G401 (cell line): Measurements from ENCODE around the gene CEMP1. TPM values are rescaled to one million over a fixed set of nuclear protein-coding genes. Genes with fewer than 3 reads are reported as not detected.
"Not testable (repeated sequence)": the region's sequence is repeated elsewhere in the genome, so short reads cannot be mapped to it uniquely, and the experiment has no call there.

Experiments used
- DNase-seq: peaks from one replicate; pipeline ENCODE4 v3.0.0-alpha.2; 2015; ENCODE audit warnings: low spot score
- in situ Hi-C: cut with HindIII; loops from 2 replicates; pipeline ENCODE4 v1.10.0; 2016; ENCODE audit warnings: low sequenced_read_pairs, mixed read lengths
- total RNA-seq: library from RNA; depleted of rRNA; stranded (reverse); fragments of >200 nt; shearing (Covaris generic); gene quantifications from 2 replicates; pipeline ENCODE4 v1.2.3, GENCODE V29; 2014; rRNA removed

Gene CEMP1
- 1.4 TPM in 1 of 2 replicates, not detected in the other for total RNA-seq

GRCh38 chr16:2531371-2531695 is at the start of gene CEMP1:
TSS of gene CEMP1 (minus strand) at chr16:2531408. CDS start at chr16:2531073, 335 bp downstream.
- in situ Hi-C loops, result no loop called here
- DNase-seq, result no peak

GRCh38 chr16:2580818-2581217 is 49.6 kb upstream of the CEMP1 start:
- DNase-seq, in situ Hi-C loops: not testable (repeated sequence)

DNA sequence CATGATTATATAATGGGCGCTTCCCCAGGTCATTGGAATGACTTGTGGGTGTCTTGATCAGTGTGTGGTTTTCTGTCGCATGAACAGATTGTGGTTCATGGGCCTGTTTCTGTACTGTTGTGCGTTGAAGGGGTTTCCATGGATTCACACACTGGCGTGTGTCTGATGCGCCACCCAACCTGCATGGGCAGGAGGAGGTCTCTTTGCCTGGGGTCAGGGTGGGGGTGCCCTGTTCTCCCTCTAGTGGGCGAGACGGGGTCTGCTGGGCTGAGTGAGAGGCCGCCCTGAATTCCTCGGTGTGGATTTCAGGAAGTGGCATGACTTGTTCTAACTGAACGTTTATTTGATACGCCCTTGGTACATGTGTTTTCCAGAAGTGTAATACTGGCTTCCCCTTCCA is 48.9 kb upstream of the CEMP1 start:
- in situ Hi-C loops, DNase-seq: not testable (repeated sequence)

- DNase-seq, in situ Hi-C loops: not testable (repeated sequence)
Observed at GRCh38 chr16:2578905-2579304, 47.7 kb upstream of the CEMP1 start.

GRCh38 chr16:2577044-2577443 is 45.8 kb upstream of the CEMP1 start:
- DNase-seq, in situ Hi-C loops: not testable (repeated sequence)

DNA sequence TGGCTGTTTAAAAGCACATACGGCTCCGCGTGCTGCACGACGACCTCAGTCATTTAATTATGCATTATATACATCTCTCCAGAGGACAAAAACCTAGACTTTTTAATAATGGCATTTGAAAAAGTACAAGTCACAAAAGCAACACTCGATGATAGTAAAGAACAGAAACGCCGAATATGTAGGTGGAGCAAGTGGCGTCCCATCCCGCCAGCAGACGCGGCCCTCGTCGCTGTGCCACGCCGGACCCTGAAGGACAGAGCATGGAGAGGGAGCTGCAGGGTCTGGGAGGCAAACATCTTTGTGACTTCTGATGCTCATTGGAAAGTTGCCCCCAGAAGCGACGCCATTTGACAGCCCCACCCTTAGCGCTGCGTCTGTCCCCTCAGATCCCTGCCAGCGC is 44.6 kb upstream of the CEMP1 start:
- in situ Hi-C loops, DNase-seq: not testable (repeated sequence)

GRCh38 chr16:2572704-2573103 is 41.5 kb upstream of the CEMP1 start:
- DNase-seq, in situ Hi-C loops: not testable (repeated sequence)

DNA sequence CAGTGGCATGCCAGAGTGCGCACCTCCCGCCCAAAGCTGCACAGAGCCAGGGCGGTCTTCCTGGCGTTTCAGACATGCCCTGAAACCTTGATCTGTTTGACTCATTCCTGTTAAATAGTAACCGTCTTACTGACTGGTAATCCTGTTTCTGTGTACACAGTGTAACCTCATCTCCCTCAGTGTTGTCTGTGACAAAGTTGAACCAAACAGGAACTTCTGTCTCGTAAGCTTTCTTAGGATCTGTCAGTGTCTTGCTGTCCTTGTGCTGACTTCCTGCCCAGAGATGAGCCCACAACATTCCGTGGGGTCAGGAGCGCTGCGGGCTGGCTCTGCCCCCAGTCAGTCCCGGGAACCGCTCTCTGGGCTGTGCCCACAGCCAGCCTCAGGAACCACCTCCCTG is 37.4 kb upstream of the CEMP1 start:
- DNase-seq, in situ Hi-C loops: not testable (repeated sequence)

DNA sequence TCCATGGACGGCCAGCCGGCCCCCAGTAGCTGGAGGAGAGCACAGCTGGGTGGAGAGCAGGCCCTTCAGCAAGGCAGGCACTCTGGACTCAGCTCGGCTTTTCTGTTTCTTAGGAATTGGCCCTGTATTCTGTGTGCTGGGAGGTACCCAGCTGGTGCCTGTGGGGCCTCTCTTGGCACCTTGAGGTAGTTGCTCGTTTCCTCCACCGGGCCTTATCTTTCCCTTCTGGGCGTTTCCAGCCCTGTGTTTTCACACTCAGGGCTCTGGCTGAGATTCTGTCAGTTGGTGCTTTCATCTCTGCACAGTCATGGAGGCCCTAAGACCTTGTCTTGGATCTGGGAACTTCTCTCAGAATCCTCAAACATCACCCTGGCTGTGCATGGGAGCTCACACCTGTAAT is 36.3 kb upstream of the CEMP1 start:
- in situ Hi-C loops, DNase-seq: not testable (repeated sequence)

DNA sequence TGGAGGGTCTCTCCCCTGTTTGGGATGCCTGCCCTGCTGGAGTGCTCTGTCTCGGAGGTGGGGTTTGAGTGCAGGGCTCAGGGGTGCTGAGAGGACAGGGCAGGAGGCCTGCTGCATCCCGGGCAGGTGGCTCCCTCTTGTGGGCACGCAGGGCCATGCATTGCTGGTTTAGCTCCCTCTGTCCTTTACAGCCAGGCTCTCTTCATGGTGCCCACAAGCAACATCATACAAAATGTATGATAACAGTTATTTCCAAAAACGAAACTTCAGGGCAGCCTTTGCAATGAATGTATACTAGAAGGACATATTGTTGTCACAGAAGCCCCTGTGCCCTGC is 29.6 kb upstream of the CEMP1 start:
- DNase-seq, in situ Hi-C loops: not testable (repeated sequence)

GRCh38 chr16:2560131-2560797 is 29.1 kb upstream of the CEMP1 start:
- DNase-seq, in situ Hi-C loops: not testable (repeated sequence)

DNA sequence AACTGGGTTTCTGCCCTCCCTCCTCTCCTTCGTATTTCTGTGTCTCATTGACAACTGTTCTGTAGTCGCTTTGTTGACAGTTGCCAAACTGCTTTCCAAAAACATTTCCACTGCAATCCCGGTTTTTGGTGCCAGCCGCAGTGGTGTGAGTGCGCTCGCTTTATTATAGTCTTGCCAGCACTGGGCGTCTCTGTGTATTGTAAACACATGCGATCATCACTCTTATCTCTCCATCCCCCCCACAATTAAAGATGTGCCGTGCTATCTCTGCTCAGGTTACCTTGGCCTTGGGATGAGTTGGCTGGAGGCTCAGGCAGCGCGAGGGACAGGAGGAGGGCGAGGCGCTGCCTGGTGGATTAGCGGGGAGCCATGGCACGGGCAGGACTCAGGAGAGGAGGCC is 25.9 kb upstream of the CEMP1 start:
- DNase-seq, in situ Hi-C loops: not testable (repeated sequence)

GRCh38 chr16:2554709-2555425 is 23.7 kb upstream of the CEMP1 start:
- in situ Hi-C loops, DNase-seq: not testable (repeated sequence)

GRCh38 chr16:2551420-2551889 is 20.2 kb upstream of the CEMP1 start:
- DNase-seq, in situ Hi-C loops: not testable (repeated sequence)

DNA sequence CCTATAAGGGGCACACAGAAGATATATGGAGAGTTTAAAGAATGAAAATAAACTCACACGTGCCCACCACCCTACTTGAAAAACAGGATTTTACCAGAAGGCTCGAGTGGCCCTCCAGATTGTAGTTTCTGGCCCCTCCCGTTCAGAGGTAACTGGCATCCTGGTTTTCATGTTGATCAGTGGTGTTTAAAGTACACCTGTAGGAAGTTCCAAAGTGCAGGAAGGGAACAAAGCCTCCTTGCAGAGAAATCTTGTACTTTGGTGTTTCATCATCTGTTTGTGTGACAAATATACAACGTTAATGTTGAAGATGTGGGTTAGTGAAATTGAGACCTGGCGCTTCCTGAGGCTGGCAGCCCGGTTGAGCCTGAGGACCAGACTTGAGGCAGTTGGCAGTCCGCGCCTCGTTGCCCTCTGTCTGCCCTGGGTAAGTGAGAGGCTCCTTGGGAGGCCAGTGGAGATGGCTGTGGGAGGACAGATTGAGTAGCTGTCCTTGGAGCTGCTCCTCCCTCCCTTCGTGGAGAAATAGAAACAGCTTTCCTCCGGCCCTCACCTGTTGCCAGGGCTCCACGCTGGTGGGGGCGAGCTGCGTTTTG is 19.2 kb upstream of the CEMP1 start:
- in situ Hi-C loops, DNase-seq: not testable (repeated sequence)

- DNase-seq, in situ Hi-C loops: not testable (repeated sequence)
Observed at GRCh38 chr16:2543771-2544170, 12.6 kb upstream of the CEMP1 start.

GRCh38 chr16:2541409-2541808 is 10.2 kb upstream of the CEMP1 start:
- DNase-seq, in situ Hi-C loops: not testable (repeated sequence)

DNA sequence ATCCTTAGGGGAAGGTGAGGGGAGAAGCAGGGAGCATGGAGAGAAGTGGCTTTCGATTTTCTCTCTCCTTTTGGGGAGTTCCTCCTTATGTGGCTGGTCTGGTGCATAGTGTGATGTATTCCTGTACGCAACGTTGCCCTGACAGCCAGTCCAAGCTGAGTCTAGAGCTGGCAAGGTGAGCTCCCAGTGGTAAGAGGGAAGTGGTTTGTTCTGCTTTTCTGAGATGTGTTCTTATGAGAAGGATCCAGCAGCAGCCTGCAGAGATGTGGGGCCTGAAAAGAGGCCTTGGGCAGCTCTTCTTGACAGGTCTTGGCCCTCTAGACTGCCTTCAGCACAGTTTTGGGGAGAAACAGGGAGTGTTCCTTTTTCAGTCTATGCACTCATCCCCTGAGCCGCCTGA is 9.7 kb upstream of the CEMP1 start:
- in situ Hi-C loops, DNase-seq: not testable (repeated sequence)

DNA sequence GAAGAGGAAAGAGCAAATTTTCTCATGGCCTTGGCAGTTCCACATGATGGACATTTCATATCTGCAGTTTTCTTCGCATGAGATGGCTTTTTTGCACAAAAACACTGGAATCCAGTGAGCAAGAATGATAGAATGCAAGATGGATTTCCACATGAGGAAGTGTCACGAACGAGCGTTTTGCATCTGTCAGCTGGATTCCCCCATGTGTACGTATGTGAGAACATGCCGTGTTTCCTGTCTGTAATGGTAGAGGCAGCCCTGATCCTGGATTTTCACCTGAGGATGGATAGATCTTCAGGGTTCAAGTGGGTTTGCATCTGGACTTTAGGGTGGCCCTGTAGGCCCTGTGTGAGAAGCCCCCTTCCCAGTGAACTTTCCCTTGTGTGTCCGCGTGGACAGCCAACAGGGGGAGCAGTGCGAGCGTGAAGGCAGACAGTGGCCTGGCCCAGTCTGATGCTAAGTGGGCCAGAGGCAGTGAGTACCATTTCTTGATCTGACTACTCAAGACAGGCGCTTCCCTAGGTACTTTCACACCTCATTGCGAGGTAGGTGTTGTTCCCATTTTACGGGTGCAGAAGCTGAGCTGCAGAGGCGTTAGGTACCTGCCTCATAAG is 8.7 kb upstream of the CEMP1 start:
- in situ Hi-C loops, result not testable (repeated sequence)
- DNase-seq, result peak; percentile 57
